IMR-90 (cell line): ENCODE results near the gene MDH1. TPM values are rescaled to one million over a fixed set of nuclear protein-coding genes. Genes with fewer than 3 reads are reported as not detected.

Source experiments
- ATAC-seq: fragments of 200-7000 bp; cut with Tn5 transposase; 2 replicates; pipeline ENCODE4 v1.9.1; 2020; ENCODE audit warnings: low read depth, mild to moderate bottlenecking, moderate library complexity
- BruUV-seq: library from RNA; stranded (reverse); fragments of 400-500 nt; replicated peaks from 2 replicates; lab custom pipeline; 2021; lab: Mats Ljungman, UMichigan
- CTCF ChIA-PET: fragments of 300-600 bp; formaldehyde crosslinking; extraction: SDS; loops from one replicate; lab custom pipeline; 2021; ENCODE audit warnings: antibody characterized with exemption; lab: Yijun Ruan, JAX
- POLR2A ChIA-PET: fragments of 300-600 bp; sonication (Branson Sonifier 250); formaldehyde crosslinking; loops from one replicate; lab custom pipeline; 2022; ENCODE audit warnings: antibody characterized with exemption; ENCODE audit not compliant: unreplicated experiment; lab: Charles Lee
- DNase-seq: peaks from one replicate; pipeline ENCODE4 v3.0.0; 2013
- H2AFZ ChIP-seq: replicated peaks from 2 replicates; pipeline ENCODE3; 2013; ENCODE audit warnings: low read length, mild to moderate bottlenecking; ENCODE audit not compliant: poor library complexity
- H2AK5ac ChIP-seq: 2 replicates; pipeline ENCODE4 v1.6.1; 2013; ENCODE audit warnings: low read depth, low read length, inconsistent platforms
- H2AK9ac ChIP-seq: replicated peaks from 2 replicates; pipeline ENCODE3; 2013; ENCODE audit warnings: mild to moderate bottlenecking, low read depth, low read length, moderate library complexity; ENCODE audit not compliant: poor library complexity
- H2BK120ac ChIP-seq: 2 replicates; pipeline ENCODE4 v1.6.1; 2013; ENCODE audit warnings: low read depth, low read length, inconsistent platforms
- H2BK15ac ChIP-seq: 3 replicates; pipeline ENCODE4 v1.6.1; 2013; ENCODE audit warnings: low read depth, low read length, inconsistent platforms
- H2BK20ac ChIP-seq: 2 replicates; pipeline ENCODE4 v1.6.1; 2013; ENCODE audit warnings: low read depth, mild to moderate bottlenecking, inconsistent platforms, low read length, moderate library complexity
- H2BK5ac ChIP-seq: 2 replicates; pipeline ENCODE4 v1.6.1; 2013; ENCODE audit warnings: mild to moderate bottlenecking, low read depth, low read length, inconsistent platforms; ENCODE audit not compliant: poor library complexity, severe bottlenecking
- H3K14ac ChIP-seq: replicated peaks from 2 replicates; pipeline ENCODE4 v1.6.1; 2013; ENCODE audit warnings: low read depth, low read length, inconsistent platforms
- H3K18ac ChIP-seq: 2 replicates; pipeline ENCODE4 v1.6.1; 2013; ENCODE audit warnings: low read depth, low read length, control low read depth
- H3K23ac ChIP-seq: 2 replicates; pipeline ENCODE4 v1.6.1; 2013; ENCODE audit warnings: low read depth, low read length, inconsistent platforms
- H3K27ac ChIP-seq: 2 replicates; pipeline ENCODE4 v1.5.1; 2013; ENCODE audit warnings: mild to moderate bottlenecking, control low read depth, low read length; ENCODE audit not compliant: insufficient read depth
- H3K27me3 ChIP-seq: 2 replicates; pipeline ENCODE4 v1.6.1; 2013; ENCODE audit warnings: low read length; ENCODE audit not compliant: control insufficient read depth, insufficient read depth
- H3K36me3 ChIP-seq: 2 replicates; pipeline ENCODE4 v1.6.1; 2013; ENCODE audit warnings: low read length, mixed read lengths; ENCODE audit not compliant: control insufficient read depth, insufficient read depth
- H3K4ac ChIP-seq: 2 replicates; pipeline ENCODE4 v1.6.1; 2013; ENCODE audit warnings: low read depth, low read length, inconsistent platforms
- H3K4me1 ChIP-seq: 2 replicates; pipeline ENCODE4 v1.6.1; 2013; ENCODE audit warnings: low read length, mixed read lengths; ENCODE audit not compliant: control insufficient read depth, insufficient read depth
- H3K4me2 ChIP-seq: 2 replicates; pipeline ENCODE4 v1.6.1; 2013; ENCODE audit warnings: low read depth, mild to moderate bottlenecking, control low read depth, low read length, moderate library complexity
- H3K4me3 ChIP-seq: 2 replicates; pipeline ENCODE4 v1.5.1; 2013; ENCODE audit warnings: low read depth, mild to moderate bottlenecking, control low read depth, low read length, moderate library complexity; ENCODE audit not compliant: insufficient read depth
- H3K56ac ChIP-seq: 2 replicates; pipeline ENCODE4 v1.6.1; 2013; ENCODE audit warnings: low read length, inconsistent platforms; ENCODE audit not compliant: insufficient read depth; ENCODE audit errors: extremely low read depth
- H3K79me1 ChIP-seq, 2 experiments: 2 replicates each; pipeline ENCODE4 v1.6.1; 2013; ENCODE audit warnings: low read length in 2 of 2, inconsistent platforms in 1 of 2, low read depth in 1 of 2
- H3K9ac ChIP-seq: 2 replicates; pipeline ENCODE4 v1.6.1; 2013; ENCODE audit warnings: low read depth, low read length, control low read depth
- H3K9me1 ChIP-seq: 2 replicates; pipeline ENCODE4 v1.6.1; 2013; ENCODE audit warnings: low read length, inconsistent platforms; ENCODE audit not compliant: insufficient read depth
- H3K9me3 ChIP-seq: 2 replicates; pipeline ENCODE4 v1.6.1; 2013; ENCODE audit warnings: low read length; ENCODE audit not compliant: control insufficient read depth, insufficient read depth
- H4K20me1 ChIP-seq: 2 replicates; pipeline ENCODE4 v1.6.1; 2013; ENCODE audit warnings: low read length, inconsistent platforms; ENCODE audit not compliant: insufficient read depth
- H4K5ac ChIP-seq: 2 replicates; pipeline ENCODE4 v1.6.1; 2013; ENCODE audit warnings: mild to moderate bottlenecking, low read depth, low read length, control low read depth
- H4K8ac ChIP-seq, 2 experiments: 2 replicates each; pipeline ENCODE4 v1.6.1; 2013; ENCODE audit warnings: low read depth in 2 of 2, low read length in 2 of 2, control low read depth in 1 of 2, inconsistent platforms in 1 of 2
- H4K91ac ChIP-seq: 2 replicates; pipeline ENCODE4 v1.6.1; 2013; ENCODE audit warnings: low read depth, low read length, inconsistent platforms; ENCODE audit not compliant: insufficient read depth
- CHD1 ChIP-seq: IDR thresholded peaks from 2 replicates; pipeline ENCODE4 v1.6.1; 2012; ENCODE audit warnings: low read depth, low read length, improper control_type of control experiment
- ELK1 ChIP-seq: fragments of 150-350 bp; IDR thresholded peaks from 2 replicates; pipeline ENCODE4 v1.6.1; 2016; ENCODE audit warnings: low read depth, mild to moderate bottlenecking, low read length, moderate library complexity, borderline replicate concordance
- MAZ ChIP-seq: IDR thresholded peaks from 2 replicates; pipeline ENCODE4 v1.6.1; 2012; ENCODE audit warnings: low read depth, mild to moderate bottlenecking, low read length, improper control_type of control experiment, moderate library complexity, borderline replicate concordance
- MXI1 ChIP-seq: IDR thresholded peaks from 2 replicates; pipeline ENCODE4 v1.6.1; 2012; ENCODE audit warnings: low read depth, mild to moderate bottlenecking, low read length, moderate library complexity, borderline replicate concordance
- RCOR1 ChIP-seq: IDR thresholded peaks from 2 replicates; pipeline ENCODE4 v1.6.1; 2012; ENCODE audit warnings: mild to moderate bottlenecking, low read length, improper control_type of control experiment; ENCODE audit not compliant: insufficient replicate concordance
- RFX5 ChIP-seq: IDR thresholded peaks from 2 replicates; pipeline ENCODE4 v1.8.0; 2012; ENCODE audit warnings: low read depth, mild to moderate bottlenecking, low read length, moderate library complexity
- WGBS, 2 experiments: methylation state at CpG; one replicate each; pipeline versions ENCODE4 v1.1.5 to v1.1.7; 2013; ENCODE audit warnings: missing lambda C conversion rate in 2 of 2; ENCODE audit not compliant: insufficient read length in 1 of 2; ENCODE audit errors: extremely low coverage in 2 of 2; 5-methylcytosine and 5-hydroxymethylcytosine counted together
- dilution Hi-C: fragments of 300-500 bp; cut with HindIII; formaldehyde crosslinking; loops from one replicate; pipeline ENCODE4 v1.14.3; 2018; ENCODE audit warnings: low sequenced_read_pairs; ENCODE audit not compliant: unreplicated experiment
- in situ Hi-C: fragments of 300-500 bp; cut with MboI; formaldehyde crosslinking; loops from 3 replicates; pipeline ENCODE4 v1.14.3; 2019; ENCODE audit warnings: low sequenced_read_pairs, inconsistent platforms, mixed read lengths
- intact Hi-C: fragments of 100-400 bp; cut with micrococcal nuclease; formaldehyde crosslinking; loops from 2 replicates; pipeline ENCODE4 v1.10.0; 2022
- polyA plus RNA-seq, 3 experiments: library from polyadenylated mRNA; depleted of rRNA; stranded (reverse); fragments of >200 nt; gene quantifications; 2 replicates each; pipeline ENCODE4 v1.2.3, GENCODE V29; 2012; ENCODE audit warnings: low replicate concordance in 1 of 3
- total RNA-seq: library from RNA; depleted of rRNA; stranded (reverse); fragments of >200 nt; gene quantifications from 2 replicates; pipeline ENCODE4 v1.2.3, GENCODE V29; 2012

Gene MDH1
- total and polyA plus RNA-seq, 2 of the 4 experiments (the other 2 are of a cell fraction): 195 to 248 TPM

- Histone ChIP-seq H3K18ac (no peak overlapping the region), H3K4me2 (no peak overlapping the region), H2BK120ac (no peak overlapping the region), H3K4ac (no peak overlapping the region), H2BK15ac (no peak overlapping the region), H4K8ac (no peak overlapping the region), H2BK5ac (no peak overlapping the region), H3K9me3 (no peaks in the 10 kb centered on the region), H4K91ac (no peak overlapping the region), H3K23ac (no peak overlapping the region), H3K4me1 (no peaks in the 10 kb centered on the region), H3K27me3 (no peaks in the 10 kb centered on the region), H3K27ac (no peak overlapping the region), H3K79me1 (peaks cover 13 to 16% of the 10 kb centered on the region in 2 experiments), H4K20me1 (no peaks in the 10 kb centered on the region), H2AK9ac (no peak overlapping the region), H3K14ac (no peak overlapping the region), H2AK5ac (no peak overlapping the region), H3K4me3 (no peak overlapping the region), H3K56ac (no peak overlapping the region), H2AFZ (no peak overlapping the region), H3K36me3 (no peaks in the 10 kb centered on the region), H2BK20ac (no peak overlapping the region), H4K5ac (no peak overlapping the region), H3K9ac (no peak overlapping the region), H3K9me1 (no peaks in the 10 kb centered on the region)
- dilution Hi-C loops (no loop called here), in situ Hi-C loops (no loop called here), intact Hi-C loops (no loop called here)
- TF ChIP-seq ELK1: no peak
- TF ChIP-seq MXI1: no peak
- no peak for TF ChIP-seq RCOR1
- no peak for TF ChIP-seq RFX5
- TF ChIP-seq CHD1: no peak
- no peak for TF ChIP-seq MAZ
- no CpG with 5 or more reads among the region's 1 CpG for WGBS, 2 experiments
- ChIA-PET POLR2A (no interaction called here), CTCF (interaction anchor here (0.6 kb wide), 1 partner anchor 20 kb away, joined by 5 read pairs; no protein-coding TSS in a partner anchor)
- BruUV-seq: no TSS peak
- DNase-seq: no peak
- no peak for ATAC-seq
Measured at GRCh38 chr2:63582873-63583272, 5.9 kb upstream of the MDH1 start.
